ENCODE results near the gene KRT13. TPM values are rescaled to one million over a fixed set of nuclear protein-coding genes. Genes with fewer than 3 reads are reported as not detected.

Gene KRT13
- total and polyA plus RNA-seq, 2 experiments from 2014 or later: 8.1 to 24.8 TPM

DNA sequence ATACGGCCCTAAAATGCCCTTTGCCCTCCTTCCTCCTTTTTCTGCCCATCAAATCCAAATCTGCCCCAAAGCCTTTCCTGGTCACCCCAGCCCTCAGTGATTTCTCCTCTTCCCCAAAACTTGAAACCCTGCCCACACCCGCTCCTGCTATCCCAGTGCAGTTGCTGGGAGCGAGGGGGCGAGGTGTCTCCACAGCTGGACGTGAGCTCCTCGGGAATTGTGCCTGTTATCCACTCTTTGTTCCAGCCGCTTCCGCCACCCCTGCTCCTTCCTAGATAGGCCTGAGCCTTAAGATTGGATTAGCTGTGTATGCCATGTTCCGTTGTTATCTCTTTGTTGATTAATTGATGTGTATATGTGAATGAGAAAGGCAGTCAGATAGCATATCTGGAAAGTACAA, 21.9 kb downstream of the KRT13 start:
- no peak overlapping the region for H3K4me2 ChIP-seq
- no peaks in the 10 kb centered on the region for H3K36me3 ChIP-seq (replicated peaks; ENCODE audit: insufficient read depth, low read depth)
- no peak overlapping the region for H2AFZ ChIP-seq
- H3K9me2 ChIP-seq (replicated peaks; ENCODE audit: insufficient read depth): no peaks in the 10 kb centered on the region
- H3K79me2 ChIP-seq: no peaks in the 10 kb centered on the region
- DNase-seq (ENCODE audit: low spot score): no peak
- H3K4me1 ChIP-seq (ENCODE audit: insufficient read depth): peaks cover 8% of the 10 kb centered on the region
- H3K27ac ChIP-seq: no peak overlapping the region
- H3K4me3 ChIP-seq: no peak overlapping the region
- no peak for TF ChIP-seq EZH2 (IDR thresholded peaks at IDR 0.05; ENCODE audit: borderline replicate concordance)
- TF ChIP-seq, protein P1, sequence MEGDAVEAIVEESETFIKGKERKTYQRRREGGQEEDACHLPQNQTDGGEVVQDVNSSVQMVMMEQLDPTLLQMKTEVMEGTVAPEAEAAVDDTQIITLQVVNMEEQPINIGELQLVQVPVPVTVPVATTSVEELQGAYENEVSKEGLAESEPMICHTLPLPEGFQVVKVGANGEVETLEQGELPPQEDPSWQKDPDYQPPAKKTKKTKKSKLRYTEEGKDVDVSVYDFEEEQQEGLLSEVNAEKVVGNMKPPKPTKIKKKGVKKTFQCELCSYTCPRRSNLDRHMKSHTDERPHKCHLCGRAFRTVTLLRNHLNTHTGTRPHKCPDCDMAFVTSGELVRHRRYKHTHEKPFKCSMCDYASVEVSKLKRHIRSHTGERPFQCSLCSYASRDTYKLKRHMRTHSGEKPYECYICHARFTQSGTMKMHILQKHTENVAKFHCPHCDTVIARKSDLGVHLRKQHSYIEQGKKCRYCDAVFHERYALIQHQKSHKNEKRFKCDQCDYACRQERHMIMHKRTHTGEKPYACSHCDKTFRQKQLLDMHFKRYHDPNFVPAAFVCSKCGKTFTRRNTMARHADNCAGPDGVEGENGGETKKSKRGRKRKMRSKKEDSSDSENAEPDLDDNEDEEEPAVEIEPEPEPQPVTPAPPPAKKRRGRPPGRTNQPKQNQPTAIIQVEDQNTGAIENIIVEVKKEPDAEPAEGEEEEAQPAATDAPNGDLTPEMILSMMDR (IDR thresholded peaks at IDR 0.05; ENCODE audit: poor library complexity): no peak
- TF ChIP-seq EZH2phosphoT487 (IDR thresholded peaks at IDR 0.05; ENCODE audit: low read depth, severe bottlenecking, unreplicated experiment): no peak
- no peaks in the 10 kb centered on the region for H3K9me3 ChIP-seq (ENCODE audit: low read depth)
- WGBS (ENCODE audit: low lambda C conversion rate, missing lambda C conversion rate): 43% methylated on average over 9 of the region's 9 CpGs
- no peaks in the 10 kb centered on the region for H4K20me1 ChIP-seq (ENCODE audit: insufficient read depth, poor library complexity, severe bottlenecking)
- no peaks in the 10 kb centered on the region for H3K27me3 ChIP-seq

DNA sequence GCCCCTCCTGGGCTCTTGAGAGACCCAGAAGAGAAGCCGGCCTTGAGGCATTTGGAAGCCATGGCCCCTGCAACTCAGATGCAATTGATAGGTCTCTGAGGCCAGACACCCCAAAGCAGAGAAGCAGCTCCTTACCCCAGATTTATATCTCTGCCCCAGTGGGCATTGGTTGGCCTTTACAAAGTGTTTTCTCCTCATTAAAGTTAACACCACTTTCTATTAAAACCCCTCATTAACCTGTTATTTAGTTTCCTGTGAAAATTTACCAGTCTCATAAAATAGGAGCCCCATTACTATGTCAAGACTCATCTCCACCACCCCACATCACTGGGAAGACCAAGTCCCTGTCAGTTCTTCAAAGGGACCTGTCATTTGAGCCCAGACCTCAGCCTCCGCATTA, 24.4 kb downstream of the KRT13 start, which contains the start of gene KRT35:
Gene KRT35, minus strand, starts transcription at position 116 of the 400 bp plus-strand sequence. Its CDS starts 54 bp downstream, at position 62.
- Histone ChIP-seq H3K9me3 (ENCODE audit: low read depth) (no peaks in the 10 kb centered on the region), H3K79me2 (no peaks in the 10 kb centered on the region), H3K4me2 (no peak within 1 kb of the TSS), H3K36me3 (replicated peaks; ENCODE audit: insufficient read depth, low read depth) (no peaks in the 10 kb centered on the region), H3K9me2 (replicated peaks; ENCODE audit: insufficient read depth) (no peaks in the 10 kb centered on the region), H3K4me1 (ENCODE audit: insufficient read depth) (peaks cover 8% of the 10 kb centered on the region), H2AFZ (no peak within 1 kb of the TSS), H4K20me1 (ENCODE audit: insufficient read depth, poor library complexity, severe bottlenecking) (no peaks in the 10 kb centered on the region), H3K27ac (no peak within 1 kb of the TSS), H3K4me3 (no peak within 1 kb of the TSS), H3K27me3 (no peaks in the 10 kb centered on the region)
- WGBS (ENCODE audit: low lambda C conversion rate, missing lambda C conversion rate): 95% methylated on average over 2 of the region's 2 CpGs
- TF ChIP-seq, protein P1 (IDR thresholded peaks at IDR 0.05; ENCODE audit: poor library complexity): no peak
- TF ChIP-seq EZH2 (IDR thresholded peaks at IDR 0.05; ENCODE audit: borderline replicate concordance) (no peak), EZH2phosphoT487 (IDR thresholded peaks at IDR 0.05; ENCODE audit: low read depth, severe bottlenecking, unreplicated experiment) (no peak)
- no peak for DNase-seq (ENCODE audit: low spot score)

DNA sequence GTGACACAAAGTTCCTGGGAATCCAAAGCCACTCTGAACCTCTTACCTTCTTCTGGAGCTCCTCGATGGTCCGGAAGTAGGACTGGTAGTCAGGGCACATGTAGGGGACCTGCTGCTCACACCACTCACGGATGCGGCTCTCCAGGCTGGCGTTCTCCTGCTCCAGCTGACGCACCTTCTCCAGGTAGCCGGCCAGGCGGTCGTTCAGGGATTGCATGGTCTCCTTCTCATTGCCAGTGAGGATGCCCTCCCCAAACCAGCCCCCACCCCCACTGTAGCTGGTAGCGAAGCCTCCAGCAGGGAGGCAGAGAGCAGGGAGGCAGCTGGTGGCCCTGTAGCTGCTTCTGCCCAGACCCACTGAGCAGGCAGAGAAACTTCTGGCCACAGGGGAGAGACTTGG, 24.8 kb downstream of the KRT13 start:
- TF ChIP-seq EZH2 (IDR thresholded peaks at IDR 0.05; ENCODE audit: borderline replicate concordance) (no peak), EZH2phosphoT487 (IDR thresholded peaks at IDR 0.05; ENCODE audit: low read depth, severe bottlenecking, unreplicated experiment) (no peak)
- TF ChIP-seq, protein P1 (IDR thresholded peaks at IDR 0.05; ENCODE audit: poor library complexity): no peak
- H4K20me1 ChIP-seq (ENCODE audit: insufficient read depth, poor library complexity, severe bottlenecking): no peaks in the 10 kb centered on the region
- H3K9me2 ChIP-seq (replicated peaks; ENCODE audit: insufficient read depth): no peaks in the 10 kb centered on the region
- H3K4me1 ChIP-seq (ENCODE audit: insufficient read depth): peaks cover 8% of the 10 kb centered on the region
- no peaks in the 10 kb centered on the region for H3K9me3 ChIP-seq (ENCODE audit: low read depth)
- H3K79me2 ChIP-seq: no peaks in the 10 kb centered on the region
- H3K27ac ChIP-seq: no peak overlapping the region
- no peak overlapping the region for H3K4me2 ChIP-seq
- H3K4me3 ChIP-seq: no peak overlapping the region
- H3K36me3 ChIP-seq (replicated peaks; ENCODE audit: insufficient read depth, low read depth): no peaks in the 10 kb centered on the region
- 95% methylated on average over 9 of the region's 10 CpGs for WGBS (ENCODE audit: low lambda C conversion rate, missing lambda C conversion rate)
- DNase-seq (ENCODE audit: low spot score): no peak
- H2AFZ ChIP-seq: no peak overlapping the region
- H3K27me3 ChIP-seq: no peaks in the 10 kb centered on the region

DNA sequence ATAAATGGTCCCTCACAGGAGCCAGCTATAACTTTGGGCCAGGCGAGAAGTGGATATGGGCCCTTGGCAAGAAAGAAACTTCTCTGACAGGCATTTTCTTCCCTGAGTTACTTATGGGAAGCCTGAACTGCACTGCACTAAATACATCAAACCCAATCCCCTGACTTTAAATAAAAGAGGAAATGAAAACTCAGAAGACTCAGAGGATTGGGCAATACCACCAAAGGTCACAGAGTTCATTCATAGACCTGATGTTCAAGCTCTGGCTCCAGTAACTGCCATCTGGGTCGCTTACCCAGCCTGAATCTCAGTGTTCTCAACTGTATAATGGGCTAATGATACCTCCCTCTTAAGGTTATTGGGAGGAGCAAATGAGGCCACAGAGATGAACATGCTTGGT, 25.3 kb downstream of the KRT13 start:
- Histone ChIP-seq H3K9me3 (ENCODE audit: low read depth) (no peaks in the 10 kb centered on the region), H3K27ac (no peak overlapping the region), H3K79me2 (no peaks in the 10 kb centered on the region), H3K9me2 (replicated peaks; ENCODE audit: insufficient read depth) (no peaks in the 10 kb centered on the region), H3K4me1 (ENCODE audit: insufficient read depth) (peaks cover 8% of the 10 kb centered on the region), H3K36me3 (replicated peaks; ENCODE audit: insufficient read depth, low read depth) (no peaks in the 10 kb centered on the region), H4K20me1 (ENCODE audit: insufficient read depth, poor library complexity, severe bottlenecking) (no peaks in the 10 kb centered on the region), H3K4me2 (no peak overlapping the region), H3K27me3 (no peaks in the 10 kb centered on the region), H3K4me3 (no peak overlapping the region), H2AFZ (no peak overlapping the region)
- TF ChIP-seq EZH2 (IDR thresholded peaks at IDR 0.05; ENCODE audit: borderline replicate concordance) (no peak), EZH2phosphoT487 (IDR thresholded peaks at IDR 0.05; ENCODE audit: low read depth, severe bottlenecking, unreplicated experiment) (no peak)
- TF ChIP-seq, protein P1 (IDR thresholded peaks at IDR 0.05; ENCODE audit: poor library complexity): no peak
- WGBS (ENCODE audit: low lambda C conversion rate, missing lambda C conversion rate): 44% methylated on average over 2 of the region's 2 CpGs
- DNase-seq (ENCODE audit: low spot score): no peak

Data from hepatocyte (in vitro differentiated cells).